AG04449 (cell line): Measurements from ENCODE around the gene MITF.
A peak's percentile ranks its signal among the peaks of the same experiment; 100 is the strongest.

Experiments
- CTCF ChIA-PET: fragments of 350-600 bp; formaldehyde crosslinking; extraction: SDS; loops from one replicate; lab custom pipeline; 2021; ENCODE audit warnings: antibody characterized with exemption; lab: Yijun Ruan, JAX
- POLR2A ChIA-PET: fragments of 400-600, 350-600 bp; formaldehyde crosslinking; extraction: SDS; loops from one replicate; lab custom pipeline; 2020; ENCODE audit warnings: antibody characterized with exemption, inconsistent platforms; lab: Yijun Ruan, JAX
- DNase-seq: peaks from one replicate; pipeline ENCODE4 v3.0.0-alpha.2; 2010; ENCODE audit warnings: low read depth, low spot score
- H3K4me3 ChIP-seq: 2 replicates; pipeline ENCODE4 v1.5.1; 2011; ENCODE audit warnings: low read depth, mild to moderate bottlenecking, control low read depth, low read length
- TF ChIP-seq, protein P1 (sequence below): IDR thresholded peaks from one replicate; pipeline ENCODE4 v1.5.1; 2011; ENCODE audit warnings: mild to moderate bottlenecking, moderate library complexity, low read length, control low read depth, inconsistent platforms; ENCODE audit not compliant: insufficient read depth; ENCODE audit errors: missing control alignments

The MITF gene

DNA sequence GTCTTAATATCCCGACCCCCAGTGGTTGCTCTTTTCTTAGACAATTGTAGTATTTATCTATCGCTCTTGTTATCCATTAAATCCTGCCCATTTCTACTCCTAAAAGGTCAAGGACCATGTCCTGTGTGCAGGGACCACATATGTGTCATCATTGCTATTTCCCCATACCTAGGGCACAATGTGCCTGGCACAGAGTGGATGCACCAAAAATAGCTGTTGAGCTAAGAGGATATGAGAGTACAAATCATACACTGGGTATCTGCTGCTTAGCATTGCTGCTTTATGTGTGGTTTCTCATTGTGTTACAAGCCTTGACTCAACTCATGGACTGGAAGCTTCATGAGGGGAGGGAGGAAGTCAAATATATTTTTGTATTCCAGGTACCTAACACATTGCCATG, 3.4 kb upstream of the MITF start:
- CTCF ChIA-PET: no interaction called here
- POLR2A ChIA-PET: no interaction called here
- H3K4me3 ChIP-seq: no peak overlapping the region
- TF ChIP-seq, protein P1, sequence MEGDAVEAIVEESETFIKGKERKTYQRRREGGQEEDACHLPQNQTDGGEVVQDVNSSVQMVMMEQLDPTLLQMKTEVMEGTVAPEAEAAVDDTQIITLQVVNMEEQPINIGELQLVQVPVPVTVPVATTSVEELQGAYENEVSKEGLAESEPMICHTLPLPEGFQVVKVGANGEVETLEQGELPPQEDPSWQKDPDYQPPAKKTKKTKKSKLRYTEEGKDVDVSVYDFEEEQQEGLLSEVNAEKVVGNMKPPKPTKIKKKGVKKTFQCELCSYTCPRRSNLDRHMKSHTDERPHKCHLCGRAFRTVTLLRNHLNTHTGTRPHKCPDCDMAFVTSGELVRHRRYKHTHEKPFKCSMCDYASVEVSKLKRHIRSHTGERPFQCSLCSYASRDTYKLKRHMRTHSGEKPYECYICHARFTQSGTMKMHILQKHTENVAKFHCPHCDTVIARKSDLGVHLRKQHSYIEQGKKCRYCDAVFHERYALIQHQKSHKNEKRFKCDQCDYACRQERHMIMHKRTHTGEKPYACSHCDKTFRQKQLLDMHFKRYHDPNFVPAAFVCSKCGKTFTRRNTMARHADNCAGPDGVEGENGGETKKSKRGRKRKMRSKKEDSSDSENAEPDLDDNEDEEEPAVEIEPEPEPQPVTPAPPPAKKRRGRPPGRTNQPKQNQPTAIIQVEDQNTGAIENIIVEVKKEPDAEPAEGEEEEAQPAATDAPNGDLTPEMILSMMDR: no peak
- DNase-seq: no peak

GRCh38 chr3:69737392-69737791, 1.9 kb upstream of the MITF start:
- ChIA-PET CTCF (interaction anchor here (1.3 kb wide), 1 partner anchor 18 kb away, joined by 4 read pairs; no protein-coding TSS in a partner anchor), POLR2A (no interaction called here)
- no peak overlapping the region for H3K4me3 ChIP-seq
- DNase-seq: no peak
- TF ChIP-seq, protein P1: no peak

GRCh38 chr3:69738315-69738714, 949 bp upstream of the MITF start:
- no peak for DNase-seq
- H3K4me3 ChIP-seq: peak overlapping the region; percentile 71
- CTCF ChIA-PET: no interaction called here
- TF ChIP-seq, protein P1: no peak
- POLR2A ChIA-PET: no interaction called here

- ChIA-PET POLR2A (interaction anchor here (0.8 kb wide), 1 partner anchor 32 kb away, joined by 5 read pairs; no protein-coding TSS in a partner anchor), CTCF (interaction anchor here (0.9 to 1.0 kb wide), 2 partner anchors 54 to 116 kb away, joined by 3 read pairs; no protein-coding TSS in a partner anchor)
- peak overlapping the region; percentile 71 for H3K4me3 ChIP-seq
- TF ChIP-seq, protein P1: no peak
- DNase-seq: no peak
Measured at GRCh38 chr3:69738859-69739203, 433 bp upstream of the MITF start.

- DNase-seq: no peak
- CTCF ChIA-PET: no interaction called here
- TF ChIP-seq, protein P1: no peak
- POLR2A ChIA-PET: no interaction called here
- peak overlapping the region; percentile 76 for H3K4me3 ChIP-seq
Measured at GRCh38 chr3:69740103-69741021, 1.1 kb downstream of the MITF start.

- no peak overlapping the region for H3K4me3 ChIP-seq
- CTCF ChIA-PET: no interaction called here
- TF ChIP-seq, protein P1: no peak
- POLR2A ChIA-PET: no interaction called here
- DNase-seq: no peak
Measured at GRCh38 chr3:69741032-69741767, 1.9 kb downstream of the MITF start.
